Measurements from ENCODE around the gene LIPN.

LIPN gene

GRCh38 chr10:88786032-88786770 is 26.4 kb downstream of the LIPN start:
- DNase-seq = no peak

GRCh38 chr10:88787463-88787862 is 27.6 kb downstream of the LIPN start:
- no peak for DNase-seq

- DNase-seq = no peak
Observed at GRCh38 chr10:88788924-88789323, 29.1 kb downstream of the LIPN start.

- no peak for DNase-seq
Observed at GRCh38 chr10:88791924-88792323, 32.1 kb downstream of the LIPN start.

GRCh38 chr10:88792661-88793060 is 32.8 kb downstream of the LIPN start:
- no peak for DNase-seq

- no peak for DNase-seq
Observed at GRCh38 chr10:88793712-88794299, 34.0 kb downstream of the LIPN start.

- no peak for DNase-seq
Observed at GRCh38 chr10:88794731-88795130, 34.9 kb downstream of the LIPN start.

- DNase-seq = no peak
Observed at GRCh38 chr10:88800152-88801125, 40.6 kb downstream of the LIPN start.

GRCh38 chr10:88802523-88803285 is 42.9 kb downstream of the LIPN start, which contains the start of gene LIPM:
Gene LIPM (plus strand): TSS chr10:88802730. CDS start chr10:88802897, 167 bp downstream.
- no peak for DNase-seq

GRCh38 chr10:88803641-88804040 is 43.8 kb downstream of the LIPN start:
- DNase-seq = no peak

- no peak for DNase-seq
Observed at GRCh38 chr10:88804083-88804812, 44.4 kb downstream of the LIPN start.

GRCh38 chr10:88805361-88805760 is 45.5 kb downstream of the LIPN start:
- no peak for DNase-seq

- DNase-seq = no peak
Observed at GRCh38 chr10:88805924-88806323, 46.1 kb downstream of the LIPN start.

- DNase-seq = no peak
Observed at GRCh38 chr10:88809621-88810020, 49.8 kb downstream of the LIPN start.

- no peak for DNase-seq
Observed at GRCh38 chr10:88810196-88810961, 50.6 kb downstream of the LIPN start.

- no peak for DNase-seq
Observed at GRCh38 chr10:88813200-88813599, 53.4 kb downstream of the LIPN start.

- DNase-seq = no peak
Observed at GRCh38 chr10:88819290-88819689, 59.5 kb downstream of the LIPN start.

- no peak for DNase-seq
Observed at GRCh38 chr10:88820748-88821401, 61.1 kb downstream of the LIPN start.

- no peak for DNase-seq
Observed at GRCh38 chr10:88826388-88826787, 66.6 kb downstream of the LIPN start.

GRCh38 chr10:88827671-88828070 is 67.9 kb downstream of the LIPN start:
- peak; percentile 5 for DNase-seq

GRCh38 chr10:88828310-88828709 is 68.5 kb downstream of the LIPN start:
- DNase-seq = no peak
